ENCODE measurements around the gene TGFBI.
"Not testable (repeated sequence)": the region's sequence is repeated elsewhere in the genome, so short reads cannot be mapped to it uniquely, and the experiment has no call there.

TGFBI gene

GRCh38 chr5:136043968-136044610 is 15.3 kb downstream of the TGFBI start:
- in situ Hi-C loops (cut with MboI; ENCODE audit: low sequenced_read_pairs), result no loop called here

- in situ Hi-C loops (cut with MboI; ENCODE audit: low sequenced_read_pairs), result not testable (repeated sequence)
Measured at GRCh38 chr5:136045026-136045425, 16.2 kb downstream of the TGFBI start.

DNA sequence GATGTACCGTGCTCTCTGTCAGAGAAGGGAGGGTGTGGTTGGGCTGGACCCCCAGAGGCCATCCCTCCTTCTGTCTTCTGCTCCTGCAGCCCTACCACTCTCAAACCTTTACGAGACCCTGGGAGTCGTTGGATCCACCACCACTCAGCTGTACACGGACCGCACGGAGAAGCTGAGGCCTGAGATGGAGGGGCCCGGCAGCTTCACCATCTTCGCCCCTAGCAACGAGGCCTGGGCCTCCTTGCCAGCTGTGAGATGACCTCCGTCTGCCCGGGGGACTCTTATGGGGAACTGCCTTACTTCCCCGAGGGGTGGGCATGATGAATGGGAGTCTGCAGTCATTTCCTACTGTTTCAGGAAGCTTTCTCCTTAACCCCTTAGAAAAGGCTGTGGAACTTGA is 17.5 kb downstream of the TGFBI start:
- in situ Hi-C loops (cut with MboI; ENCODE audit: low sequenced_read_pairs), result no loop called here

DNA sequence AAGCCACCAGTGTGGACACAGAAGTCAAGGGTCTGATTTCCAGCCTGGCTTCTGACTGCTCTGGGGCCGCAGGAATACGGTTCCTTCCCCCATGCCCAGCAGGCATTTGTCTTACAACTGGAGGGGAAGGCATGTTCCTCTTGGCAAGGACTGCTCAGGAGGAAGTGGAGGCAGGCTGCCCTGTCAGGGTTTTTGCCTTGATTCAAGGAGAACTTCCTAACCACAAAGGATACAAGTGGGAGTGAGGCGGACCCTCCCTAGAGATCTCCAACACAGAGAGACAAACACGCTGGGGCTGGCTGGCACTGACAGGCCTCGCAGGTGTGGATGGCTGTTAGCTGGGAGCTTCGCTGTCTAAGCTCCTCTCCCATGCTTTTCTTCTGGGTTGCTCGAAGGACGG is 19.1 kb downstream of the TGFBI start:
- in situ Hi-C loops (cut with MboI; ENCODE audit: low sequenced_read_pairs), result no loop called here

DNA sequence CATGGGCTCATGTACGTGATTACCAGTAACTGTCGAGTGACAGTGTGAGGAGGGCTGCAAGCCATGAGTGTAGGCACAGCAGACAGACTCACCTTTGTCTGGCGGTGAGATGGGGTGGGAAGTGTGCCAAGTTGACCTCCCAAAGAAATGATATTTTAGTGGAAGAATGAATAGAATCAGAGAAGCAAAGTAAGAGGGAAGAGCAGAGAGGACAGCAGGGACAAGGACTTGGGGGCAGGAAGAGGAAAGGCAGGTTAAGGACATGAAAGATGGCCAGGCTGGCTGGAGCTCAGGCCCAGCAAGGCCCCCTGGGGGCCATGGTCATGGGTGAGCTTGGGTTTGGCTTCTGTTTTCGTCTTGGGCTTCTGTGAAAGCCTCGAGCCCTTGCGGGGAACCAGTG is 20.2 kb downstream of the TGFBI start:
- in situ Hi-C loops (cut with MboI; ENCODE audit: low sequenced_read_pairs), result no loop called here

- in situ Hi-C loops (cut with MboI; ENCODE audit: low sequenced_read_pairs), result loop anchor here (25.0 kb wide), 1 partner anchor 89 kb away; the partner anchor contains the start of gene LECT2
Measured at GRCh38 chr5:136051486-136052220, 22.9 kb downstream of the TGFBI start.

- in situ Hi-C loops (cut with MboI; ENCODE audit: low sequenced_read_pairs), result loop anchor here (25.0 kb wide), 1 partner anchor 91 kb away; the partner anchor contains the start of gene LECT2
Measured at GRCh38 chr5:136052692-136053335, 24.0 kb downstream of the TGFBI start.

- in situ Hi-C loops (cut with MboI; ENCODE audit: low sequenced_read_pairs), result loop anchor here (25.0 kb wide), 1 partner anchor 91 kb away; the partner anchor contains the start of gene LECT2
Measured at GRCh38 chr5:136053336-136054141, 24.8 kb downstream of the TGFBI start.

DNA sequence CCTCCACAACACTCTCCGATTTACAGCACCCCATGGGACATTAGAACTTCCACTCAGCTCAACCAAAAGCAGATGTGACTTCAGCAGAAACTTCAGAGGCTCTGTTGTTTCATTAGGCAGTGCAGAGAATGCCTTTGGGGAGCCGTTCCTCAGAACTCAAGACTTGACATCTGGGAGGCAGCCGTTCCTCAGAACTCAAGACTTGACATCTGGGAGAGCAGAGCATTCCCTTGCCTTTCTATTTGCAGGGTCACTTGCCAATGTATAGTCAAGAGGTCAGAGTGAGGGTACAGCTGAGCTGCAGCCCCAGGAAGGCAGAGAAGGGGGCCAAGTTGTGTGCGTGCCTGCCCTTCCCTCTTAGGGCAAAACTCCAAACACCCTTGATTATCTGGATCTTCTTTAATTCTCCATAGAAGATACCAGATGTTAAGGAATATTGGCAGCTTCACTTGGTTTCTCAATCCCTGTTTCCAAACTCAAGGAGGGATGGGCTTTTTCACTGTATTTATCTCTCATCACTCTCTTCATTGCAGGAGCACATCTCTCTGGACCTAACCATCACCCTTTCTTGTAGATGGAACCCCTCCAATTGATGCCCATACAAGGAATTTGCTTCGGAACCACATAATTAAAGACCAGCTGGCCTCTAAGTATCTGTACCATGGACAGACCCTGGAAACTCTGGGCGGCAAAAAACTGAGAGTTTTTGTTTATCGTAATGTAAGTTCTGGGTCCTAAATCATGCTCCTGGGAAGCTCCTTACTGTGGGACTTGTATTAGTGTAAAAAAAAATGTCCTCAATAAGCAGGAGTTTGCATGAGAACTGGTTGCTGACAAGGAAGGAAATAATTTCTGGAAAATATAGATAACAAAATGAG is 25.6 kb downstream of the TGFBI start:
- in situ Hi-C loops (cut with MboI; ENCODE audit: low sequenced_read_pairs), result loop anchor here (25.0 kb wide), 1 partner anchor 92 kb away; the partner anchor contains the start of gene LECT2

GRCh38 chr5:136055612-136056309 is 27.0 kb downstream of the TGFBI start:
- in situ Hi-C loops (cut with MboI; ENCODE audit: low sequenced_read_pairs), result loop anchor here (25.0 kb wide), 1 partner anchor 93 kb away; the partner anchor contains the start of gene LECT2

GRCh38 chr5:136056336-136056735 is 27.5 kb downstream of the TGFBI start:
- in situ Hi-C loops (cut with MboI; ENCODE audit: low sequenced_read_pairs), result loop anchor here (25.0 kb wide), 1 partner anchor 94 kb away; the partner anchor contains the start of gene LECT2

- in situ Hi-C loops (cut with MboI; ENCODE audit: low sequenced_read_pairs), result loop anchor here (25.0 kb wide), 1 partner anchor 95 kb away; the partner anchor contains the start of gene LECT2
Measured at GRCh38 chr5:136056771-136057335, 28.1 kb downstream of the TGFBI start.

DNA sequence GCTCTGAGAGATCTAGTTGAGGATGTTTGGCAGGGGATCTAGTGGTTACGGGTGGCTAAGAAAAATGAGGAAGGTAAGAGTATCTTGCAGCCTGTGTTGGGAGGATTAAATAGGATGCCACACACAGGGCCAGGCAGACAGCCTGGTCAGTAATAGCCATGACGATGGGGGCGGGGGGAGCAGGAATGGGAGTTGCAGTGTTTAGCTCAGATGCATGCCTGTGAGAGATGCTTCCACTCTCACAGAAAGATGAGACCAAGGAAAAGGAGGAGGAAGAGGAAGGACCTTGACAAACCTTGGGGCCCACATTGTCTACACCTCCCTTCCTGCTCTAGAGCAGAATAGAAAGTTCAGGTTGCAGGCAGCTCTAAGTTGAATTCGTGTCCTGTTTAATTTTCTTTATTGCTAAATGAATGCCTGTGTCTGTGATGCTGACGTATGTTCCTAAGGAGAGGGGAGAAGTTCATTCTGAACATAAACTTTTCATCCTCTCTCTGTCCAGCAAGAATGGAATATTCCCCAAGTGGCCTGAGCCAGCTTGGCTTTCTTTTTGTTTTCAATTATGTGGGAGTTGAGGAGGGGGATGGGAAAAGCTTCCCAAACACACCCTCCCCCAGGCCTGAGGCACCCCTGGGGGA is 28.7 kb downstream of the TGFBI start:
- in situ Hi-C loops (cut with MboI; ENCODE audit: low sequenced_read_pairs), result loop anchor here (25.0 kb wide), 1 partner anchor 95 kb away; the partner anchor contains the start of gene LECT2

DNA sequence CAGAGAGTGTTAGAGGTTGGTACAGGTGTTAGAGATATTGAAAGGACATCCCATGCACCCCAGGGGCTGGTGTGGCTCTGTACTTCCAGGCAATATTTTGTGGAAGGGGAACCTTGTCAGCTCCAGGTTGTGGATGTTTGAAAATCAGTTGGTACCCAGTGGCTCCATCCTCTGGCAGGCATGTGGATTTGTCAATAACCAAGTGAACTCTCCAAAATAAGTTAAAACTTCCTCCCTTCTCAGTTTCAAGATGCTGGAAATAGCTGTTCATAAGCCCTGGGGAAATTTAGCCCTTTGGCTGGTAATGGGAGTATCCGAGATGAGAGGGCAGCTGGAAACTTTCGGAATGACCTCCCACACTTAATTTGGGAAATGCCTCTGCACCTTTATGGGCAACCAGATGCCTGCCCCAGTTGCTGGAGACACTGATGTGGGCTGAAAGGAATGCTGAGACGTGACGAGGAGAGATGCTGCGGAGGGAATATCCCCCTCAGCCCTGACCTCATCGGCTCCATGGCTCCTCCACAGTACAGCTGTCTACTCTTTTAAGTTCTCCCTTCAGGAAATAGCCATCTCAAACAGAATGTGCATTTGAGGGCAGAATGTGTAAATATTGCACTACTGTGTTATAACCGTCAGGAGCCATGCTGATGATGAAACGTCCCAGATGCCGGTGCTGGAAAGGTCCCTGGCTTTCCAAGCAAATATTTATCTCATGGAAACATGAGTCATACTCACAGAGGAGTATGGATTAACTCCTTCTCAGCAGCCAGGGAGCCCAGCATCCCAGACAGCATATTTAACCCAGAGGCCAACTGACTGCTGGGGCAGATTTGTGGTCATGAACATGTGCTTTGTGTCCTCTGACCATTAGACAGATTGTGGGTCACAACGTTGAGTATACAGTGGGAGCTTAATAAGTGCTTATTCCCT is 29.5 kb downstream of the TGFBI start:
- in situ Hi-C loops (cut with MboI; ENCODE audit: low sequenced_read_pairs), result loop anchor here (25.0 kb wide), 1 partner anchor 96 kb away; the partner anchor contains the start of gene LECT2

DNA sequence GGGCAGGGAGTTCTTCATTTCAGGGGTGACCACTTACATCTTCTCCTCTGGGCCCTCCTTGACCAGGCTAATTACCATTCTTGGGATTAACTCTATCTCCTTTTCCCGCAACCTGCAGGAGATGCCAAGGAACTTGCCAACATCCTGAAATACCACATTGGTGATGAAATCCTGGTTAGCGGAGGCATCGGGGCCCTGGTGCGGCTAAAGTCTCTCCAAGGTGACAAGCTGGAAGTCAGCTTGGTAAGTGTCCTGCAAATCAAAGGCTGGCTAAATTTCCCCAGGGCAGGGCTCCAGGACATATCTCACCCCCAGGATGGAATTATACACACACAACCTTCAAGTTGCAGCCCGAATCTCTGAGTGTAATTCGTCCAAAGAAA is 30.2 kb downstream of the TGFBI start:
- in situ Hi-C loops (cut with MboI; ENCODE audit: low sequenced_read_pairs), result loop anchor here (25.0 kb wide), 1 partner anchor 97 kb away; the partner anchor contains the start of gene LECT2

DNA sequence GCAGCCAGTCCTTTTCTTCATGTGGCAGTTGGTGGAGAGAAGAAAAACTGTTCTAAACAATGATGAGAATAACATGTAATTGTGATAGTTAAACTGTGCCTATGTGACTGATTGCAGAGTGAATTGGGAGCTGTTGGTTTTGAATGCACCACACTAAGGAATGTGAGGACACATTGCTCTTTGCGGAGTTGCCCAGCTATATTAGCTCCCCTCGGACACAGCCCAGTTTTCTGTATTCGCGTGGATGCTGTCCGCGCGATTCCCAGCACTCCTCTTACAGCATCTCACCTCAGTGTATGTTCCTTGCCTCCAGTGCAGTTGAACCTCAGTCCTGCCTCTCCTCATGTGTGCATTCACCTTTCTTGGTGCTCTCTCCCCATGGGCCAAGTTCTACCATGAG is 32.2 kb downstream of the TGFBI start:
- in situ Hi-C loops (cut with MboI; ENCODE audit: low sequenced_read_pairs), result loop anchor here (25.0 kb wide), 1 partner anchor 99 kb away; the partner anchor contains the start of gene LECT2

Data from HL-60/S4 treated with retinoic acid at 250 ng/mL for 4 days and 3 days (cell line).